NCI-H2196 treated with DMSO at 0.1 percent for 48 hours (cell line): ENCODE measurements around the gene FHOD3.
"Not testable (repeated sequence)": the region's sequence is repeated elsewhere in the genome, so short reads cannot be mapped to it uniquely, and the experiment has no call there.

Source experiments
- DNase-seq: peaks from one replicate; lab custom pipeline; 2025; ENCODE audit not compliant: unreplicated experiment; lab: John Stamatoyannopoulos, UW

The FHOD3 gene

GRCh38 chr18:36348331-36348730, 50.8 kb downstream of the FHOD3 start:
- DNase-seq, result no peak

GRCh38 chr18:36348971-36349417, 51.5 kb downstream of the FHOD3 start:
- DNase-seq, result no peak

DNA sequence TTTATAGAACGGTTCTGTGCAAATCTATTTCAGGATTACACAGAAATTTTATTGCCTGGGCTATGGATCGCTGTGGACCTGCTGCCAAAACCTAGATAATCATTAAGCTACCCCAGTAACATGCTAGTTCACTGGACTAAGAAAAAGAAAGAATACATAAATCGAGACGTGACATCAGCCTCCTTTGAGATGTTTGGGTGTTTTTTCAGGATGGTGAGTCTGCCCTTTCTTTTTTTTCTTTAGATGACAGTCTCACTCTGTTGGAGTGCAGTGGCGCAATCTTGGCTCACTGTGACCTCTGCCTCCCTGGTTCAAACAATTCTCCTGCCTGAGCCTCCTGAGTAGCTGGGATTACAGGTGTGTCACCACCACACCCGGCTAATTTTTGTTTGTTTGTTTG, 52.0 kb downstream of the FHOD3 start:
- no peak for DNase-seq

GRCh38 chr18:36350251-36350651, 52.7 kb downstream of the FHOD3 start:
- DNase-seq, result no peak

DNA sequence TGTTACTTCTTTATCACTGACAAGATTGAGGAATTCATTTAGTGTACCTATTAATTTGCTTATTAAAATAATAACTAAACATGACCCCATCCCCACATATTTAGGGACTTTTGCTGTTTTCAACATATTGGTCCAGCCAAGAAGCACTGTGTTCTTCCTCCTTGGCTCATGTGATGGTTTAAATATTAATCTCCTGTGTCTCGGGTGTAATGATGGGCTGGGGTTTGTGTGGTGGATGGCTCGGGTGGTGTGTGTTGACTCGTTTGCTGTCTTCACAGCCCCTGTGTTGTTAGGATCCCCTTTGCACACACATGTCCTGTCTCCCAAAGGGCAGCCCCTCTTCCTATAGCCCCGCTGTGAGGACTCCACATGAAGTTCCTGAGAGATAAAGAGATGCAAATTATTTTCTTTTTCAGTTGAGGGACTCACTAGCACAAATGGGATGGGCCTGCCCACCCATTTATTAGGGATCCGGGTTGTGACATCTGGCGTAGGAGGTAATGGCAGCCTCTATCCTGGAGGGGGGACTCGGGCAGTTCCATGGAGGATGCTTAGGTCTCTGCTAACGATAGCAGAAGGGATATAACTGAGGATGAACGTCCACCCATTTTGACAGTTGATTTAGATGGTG, 53.4 kb downstream of the FHOD3 start:
- no peak for DNase-seq

DNA sequence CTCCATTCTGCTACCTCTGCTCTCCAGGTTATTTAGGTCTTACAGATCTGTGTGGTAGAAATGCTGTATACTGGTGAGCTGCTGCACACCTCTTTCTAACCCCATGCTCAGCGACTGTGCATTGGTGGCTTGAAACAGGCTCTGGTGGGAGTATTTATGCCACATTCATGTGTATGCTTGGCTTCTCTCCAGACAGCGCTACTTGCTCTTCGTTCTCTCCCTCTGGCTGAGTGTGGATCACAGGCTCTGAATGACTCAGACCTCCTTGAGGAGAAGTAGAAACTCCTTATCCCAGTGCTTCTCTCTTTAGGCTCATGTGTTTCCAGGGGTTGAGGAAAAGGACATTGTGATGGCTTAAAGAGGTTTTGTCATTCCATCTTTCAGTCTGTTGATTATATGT, 54.9 kb downstream of the FHOD3 start:
- no peak for DNase-seq

DNA sequence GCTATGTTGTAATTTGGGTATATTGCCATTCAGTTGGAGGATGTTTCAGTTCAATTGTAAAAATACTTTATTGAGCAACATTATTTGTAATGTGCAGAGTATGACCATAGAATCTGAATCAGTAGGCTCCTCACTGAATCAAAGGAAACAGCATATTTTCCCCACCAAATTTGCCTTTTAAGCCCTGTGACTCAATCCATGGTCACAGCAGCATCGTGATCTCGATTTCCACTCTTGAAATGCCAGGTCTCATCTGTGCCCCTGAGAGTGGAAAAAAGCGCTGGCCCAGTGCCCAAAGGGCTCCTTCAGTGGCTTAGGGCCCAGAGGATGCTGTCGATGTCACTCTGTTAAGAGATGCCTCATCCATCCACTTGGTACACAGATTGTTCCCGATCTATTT, 57.5 kb downstream of the FHOD3 start:
- no peak for DNase-seq

DNA sequence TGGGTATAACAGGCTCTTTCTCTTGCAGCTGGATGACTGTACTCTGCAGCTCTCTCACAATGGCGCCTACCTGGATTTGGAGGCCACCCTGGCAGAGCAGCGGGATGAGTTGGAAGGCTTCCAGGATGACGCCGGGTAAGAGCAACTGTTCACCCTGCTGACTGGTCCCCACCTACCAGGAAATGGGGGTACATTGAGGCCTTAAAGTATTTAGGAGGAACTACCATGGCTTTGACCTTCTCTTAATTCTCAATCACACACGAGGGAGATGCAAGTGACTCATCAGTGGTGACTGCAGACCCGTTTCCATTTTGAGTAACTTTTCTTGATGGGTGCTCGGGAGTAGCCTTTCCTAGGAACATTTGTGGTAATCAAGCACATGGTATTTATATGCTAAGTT, 58.0 kb downstream of the FHOD3 start:
- no peak for DNase-seq

DNA sequence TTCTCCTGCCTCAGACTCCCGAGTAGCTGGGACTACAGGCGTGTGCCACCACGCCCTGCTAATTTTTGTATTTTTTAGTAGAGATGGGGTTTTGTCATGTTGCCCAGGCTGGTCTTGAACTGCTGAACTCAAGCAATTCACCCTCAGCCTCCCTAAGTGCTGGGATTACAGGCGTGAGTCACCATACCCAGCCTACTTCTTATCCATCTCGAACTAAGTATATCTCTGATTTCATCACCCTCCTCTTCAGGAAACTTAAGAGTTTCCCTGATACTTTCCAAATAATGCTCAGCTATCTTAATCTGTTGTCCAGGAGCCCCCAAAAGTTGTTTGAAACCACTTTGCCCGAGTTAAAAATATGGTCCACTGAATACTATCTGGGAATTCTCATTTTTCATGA, 59.2 kb downstream of the FHOD3 start:
- DNase-seq, result not testable (repeated sequence)

GRCh38 chr18:36358141-36358540, 60.6 kb downstream of the FHOD3 start:
- DNase-seq, result no peak

- DNase-seq, result no peak
These were observed 62.9 kb downstream of the FHOD3 start for GRCh38 chr18:36360256-36360909.

- no peak for DNase-seq
These were observed 67.6 kb downstream of the FHOD3 start for GRCh38 chr18:36364911-36365624.

GRCh38 chr18:36365836-36366775, 68.6 kb downstream of the FHOD3 start:
- DNase-seq, result no peak

- no peak for DNase-seq
These were observed 69.7 kb downstream of the FHOD3 start for GRCh38 chr18:36366994-36367839.

DNA sequence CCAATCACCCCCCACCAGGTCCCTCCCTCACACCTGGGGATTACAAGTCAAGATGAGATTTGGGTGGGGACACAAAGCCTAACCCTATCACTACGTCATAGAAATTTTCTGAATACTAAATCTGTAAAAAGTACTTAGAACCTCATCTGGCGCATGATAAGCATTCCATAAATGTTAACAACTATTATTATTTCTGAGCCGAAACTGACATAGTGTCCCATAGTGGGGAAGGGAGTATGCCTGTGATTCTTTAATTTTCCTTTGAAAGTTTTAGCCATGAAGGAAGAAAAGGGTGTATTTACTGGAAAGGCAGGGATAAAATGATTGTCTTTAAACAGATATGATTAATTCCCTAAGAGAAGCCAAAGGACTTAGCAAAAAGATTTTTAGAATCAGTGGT, 71.4 kb downstream of the FHOD3 start:
- DNase-seq, result no peak

DNA sequence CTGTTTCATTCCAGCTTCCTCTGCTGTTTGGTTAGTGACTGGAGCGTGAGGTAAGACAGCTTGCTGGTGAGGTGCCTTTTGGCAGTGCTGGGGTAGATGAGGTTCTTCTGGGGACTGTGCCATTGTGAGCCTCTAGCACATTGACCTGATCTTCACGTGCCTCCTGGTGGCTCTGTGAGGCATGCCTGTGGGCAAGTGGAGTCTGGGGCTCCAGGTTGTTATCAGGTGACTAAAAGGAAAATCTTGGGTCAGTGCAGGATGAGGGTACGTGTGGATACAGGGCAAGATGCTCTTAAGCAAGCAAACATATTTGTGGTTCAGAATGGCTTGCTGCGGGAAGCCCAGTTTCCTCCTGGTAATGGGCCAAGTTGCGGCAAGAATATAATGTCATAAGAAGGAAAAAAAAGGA, 75.4 kb downstream of the FHOD3 start:
- DNase-seq, result no peak

GRCh38 chr18:36374262-36374661, 76.7 kb downstream of the FHOD3 start:
- no peak for DNase-seq

GRCh38 chr18:36375118-36375517, 77.6 kb downstream of the FHOD3 start:
- DNase-seq, result no peak

DNA sequence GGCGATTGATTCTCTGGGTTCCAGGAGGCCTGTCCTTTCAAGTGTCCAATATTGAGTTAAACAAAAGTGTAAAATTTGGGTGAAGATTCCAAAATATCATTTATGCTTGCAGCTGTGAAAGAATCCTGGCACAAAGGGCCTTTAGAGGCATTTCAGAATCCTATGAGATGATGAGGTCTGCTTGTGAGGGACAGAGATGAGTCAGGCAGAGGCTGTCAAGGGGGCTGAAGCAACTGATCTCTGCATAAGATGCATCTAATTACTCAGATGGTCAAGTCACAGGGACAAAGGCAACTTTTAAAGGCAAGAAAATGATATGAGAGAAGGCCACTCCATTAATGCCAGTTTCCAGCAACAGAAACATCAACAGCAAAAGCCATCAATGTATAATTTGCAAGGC, 78.8 kb downstream of the FHOD3 start:
- DNase-seq, result no peak

- no peak for DNase-seq
These were observed 80.1 kb downstream of the FHOD3 start for GRCh38 chr18:36377626-36378025.
